Mesenchymal stem cell (in vitro differentiated cells and primary cell): ENCODE results near the gene FOXQ1.

Source experiments
- DNase-seq: peaks from one replicate; pipeline ENCODE4 v3.0.0-alpha.2; 2013
- H2AFZ ChIP-seq: one replicate; pipeline ENCODE4 v1.6.1; 2013; ENCODE audit warnings: low read depth, mild to moderate bottlenecking, control low read depth, inconsistent platforms, low read length, moderate library complexity
- H2AK5ac ChIP-seq: 2 replicates; pipeline ENCODE4 v1.6.1; 2013; ENCODE audit warnings: low read length, moderate library complexity, mild to moderate bottlenecking, inconsistent platforms; ENCODE audit not compliant: severe bottlenecking
- H2BK120ac ChIP-seq: one replicate; pipeline ENCODE4 v1.6.1; 2013; ENCODE audit warnings: low read depth, mild to moderate bottlenecking, inconsistent platforms, low read length, moderate library complexity
- H2BK12ac ChIP-seq, 2 experiments: one replicate each; pipeline ENCODE4 v1.6.1; 2013; ENCODE audit warnings: inconsistent platforms in 2 of 2, low read length in 2 of 2, mild to moderate bottlenecking in 2 of 2, moderate library complexity in 2 of 2, control low read depth in 1 of 2
- H2BK15ac ChIP-seq: one replicate; pipeline ENCODE4 v1.6.1; 2013; ENCODE audit warnings: mild to moderate bottlenecking, low read depth, inconsistent platforms; ENCODE audit not compliant: poor library complexity, severe bottlenecking
- H2BK5ac ChIP-seq: 2 replicates; pipeline ENCODE4 v1.6.1; 2013; ENCODE audit warnings: low read depth, mild to moderate bottlenecking, low read length, control low read depth, inconsistent platforms; ENCODE audit not compliant: poor library complexity, severe bottlenecking
- H3K14ac ChIP-seq, 2 experiments: one replicate each; pipeline ENCODE4 v1.6.1; 2013; ENCODE audit warnings: inconsistent platforms in 2 of 2, low read length in 2 of 2, control low read depth in 1 of 2, mild to moderate bottlenecking in 1 of 2, moderate library complexity in 1 of 2
- H3K18ac ChIP-seq, 2 experiments: one replicate each; pipeline ENCODE4 v1.6.1; 2013; ENCODE audit warnings: inconsistent platforms in 2 of 2, low read length in 2 of 2, control low read depth in 1 of 2, low read depth in 1 of 2, mild to moderate bottlenecking in 1 of 2
- H3K23ac ChIP-seq, 2 experiments: one replicate each; pipeline ENCODE4 v1.6.1; 2013; ENCODE audit warnings: inconsistent platforms in 2 of 2, low read length in 2 of 2, mild to moderate bottlenecking in 2 of 2, moderate library complexity in 2 of 2, control low read depth in 1 of 2
- H3K27ac ChIP-seq: 2 replicates; pipeline ENCODE4 v1.5.1; 2013; ENCODE audit warnings: mild to moderate bottlenecking, moderate library complexity, low read length, control low read depth, inconsistent platforms; ENCODE audit not compliant: poor library complexity, severe bottlenecking
- H3K27me3 ChIP-seq, 2 experiments: 2 replicates each; pipeline versions ENCODE4 v1.6.1 to v1.7.0; 2013; ENCODE audit warnings: low read length in 2 of 2, mild to moderate bottlenecking in 2 of 2, moderate library complexity in 2 of 2, control low read depth in 1 of 2, inconsistent platforms in 1 of 2; ENCODE audit not compliant: control insufficient read depth in 1 of 2, insufficient read depth in 1 of 2
- H3K36me3 ChIP-seq, 2 experiments: 2 replicates each; pipeline versions ENCODE4 v1.6.1 to v1.7.0; 2013; ENCODE audit warnings: low read length in 2 of 2, control low read depth in 1 of 2, inconsistent platforms in 1 of 2, low read depth in 1 of 2, mild to moderate bottlenecking in 1 of 2; ENCODE audit not compliant: insufficient read depth in 2 of 2, control insufficient read depth in 1 of 2
- H3K4ac ChIP-seq, 2 experiments: one replicate each; pipeline ENCODE4 v1.6.1; 2013; ENCODE audit warnings: inconsistent platforms in 2 of 2, low read length in 2 of 2, mild to moderate bottlenecking in 2 of 2, moderate library complexity in 2 of 2, control low read depth in 1 of 2, low read depth in 1 of 2
- H3K4me1 ChIP-seq: 2 replicates; pipeline ENCODE4 v1.6.1; 2013; ENCODE audit warnings: low read depth, low read length, control low read depth; ENCODE audit not compliant: control insufficient read depth, insufficient read depth
- H3K4me2 ChIP-seq: 2 replicates; pipeline ENCODE4 v1.6.1; 2013; ENCODE audit warnings: low read length, mild to moderate bottlenecking, inconsistent platforms; ENCODE audit not compliant: poor library complexity, severe bottlenecking
- H3K4me3 ChIP-seq, 2 experiments: 2 replicates each; pipeline versions ENCODE4 v1.5.1 to v1.7.0; 2013; ENCODE audit warnings: low read length in 2 of 2, mild to moderate bottlenecking in 2 of 2, control low read depth in 1 of 2, low read depth in 1 of 2; ENCODE audit not compliant: insufficient read depth in 1 of 2
- H3K79me1 ChIP-seq: replicated peaks from 2 replicates; pipeline ENCODE4 v1.6.1; 2013; ENCODE audit warnings: mild to moderate bottlenecking, control low read depth, low read length, inconsistent platforms; ENCODE audit not compliant: poor library complexity, severe bottlenecking
- H3K9ac ChIP-seq: 2 replicates; pipeline ENCODE4 v1.7.0; 2013; ENCODE audit warnings: mild to moderate bottlenecking, low read length, moderate library complexity
- H3K9me3 ChIP-seq: 2 replicates; pipeline ENCODE4 v1.7.0; 2013; ENCODE audit warnings: mild to moderate bottlenecking, low read length; ENCODE audit not compliant: control insufficient read depth
- H4K8ac ChIP-seq: one replicate; pipeline ENCODE4 v1.6.1; 2013; ENCODE audit warnings: inconsistent platforms, mild to moderate bottlenecking, low read length, moderate library complexity
- H4K91ac ChIP-seq: one replicate; pipeline ENCODE4 v1.6.1; 2013; ENCODE audit warnings: mild to moderate bottlenecking, low read length, inconsistent platforms
- WGBS: methylation state at CpG from one replicate; pipeline ENCODE4 v1.1.7; 2013; ENCODE audit warnings: mixed read lengths; 5-methylcytosine and 5-hydroxymethylcytosine counted together

FOXQ1 gene

DNA sequence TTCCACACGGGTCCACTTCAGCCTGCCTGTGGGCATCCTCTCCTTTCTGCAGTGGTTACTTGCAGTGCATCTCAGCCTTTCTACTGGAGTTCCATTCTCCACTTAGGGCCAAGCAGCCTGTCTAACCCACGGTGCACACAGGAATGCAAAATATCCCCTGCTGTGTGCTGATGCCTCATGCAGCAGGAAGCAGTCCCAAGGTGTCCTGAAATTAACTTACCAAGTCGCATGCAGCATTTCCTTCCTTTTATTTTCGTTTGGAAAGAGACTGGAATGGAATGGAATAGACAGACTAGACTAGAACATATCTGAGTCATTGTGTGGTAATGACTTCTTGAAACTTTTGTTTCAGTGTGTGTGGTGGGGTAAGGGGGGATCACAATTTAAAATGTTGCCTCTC, 25.9 kb upstream of the FOXQ1 start:
- peak overlapping the region; percentile 62 for H3K27ac ChIP-seq
- WGBS: 22% methylated on average over 4 of the region's 4 CpGs
- no peak overlapping the region for H4K91ac ChIP-seq
- no peak overlapping the region for H2BK5ac ChIP-seq
- no peak overlapping the region for H3K23ac ChIP-seq
- H3K36me3 ChIP-seq: no peaks in the 10 kb centered on the region
- H2BK12ac ChIP-seq: no peak overlapping the region
- H2AFZ ChIP-seq: no peak overlapping the region
- H2BK15ac ChIP-seq: no peak overlapping the region
- no peak overlapping the region for H3K4ac ChIP-seq
- H3K14ac ChIP-seq: no peak overlapping the region
- no peak overlapping the region for H2AK5ac ChIP-seq
- H3K4me1 ChIP-seq: peaks cover 14% of the 10 kb centered on the region
- no peak overlapping the region for H3K9ac ChIP-seq
- H3K27me3 ChIP-seq: peaks cover 0 to 8% of the 10 kb centered on the region in 2 experiments
- no peaks in the 10 kb centered on the region for H3K79me1 ChIP-seq
- peak; percentile 78 for DNase-seq
- H3K4me2 ChIP-seq: no peak overlapping the region
- no peak overlapping the region for H3K4me3 ChIP-seq
- H2BK120ac ChIP-seq: no peak overlapping the region
- H3K9me3 ChIP-seq: no peaks in the 10 kb centered on the region
- no peak overlapping the region for H4K8ac ChIP-seq
- H3K18ac ChIP-seq: no peak overlapping the region

GRCh38 chr6:1287103-1287591, 24.8 kb upstream of the FOXQ1 start:
- no peak overlapping the region for H2BK15ac ChIP-seq
- no peaks in the 10 kb centered on the region for H3K9me3 ChIP-seq
- 24% methylated on average over 5 of the region's 7 CpGs for WGBS
- no peak overlapping the region for H2AK5ac ChIP-seq
- no peaks in the 10 kb centered on the region for H3K27me3 ChIP-seq
- H3K4me3 ChIP-seq: no peak overlapping the region
- H2BK12ac ChIP-seq: no peak overlapping the region
- H3K4me1 ChIP-seq: peaks cover 14% of the 10 kb centered on the region
- no peaks in the 10 kb centered on the region for H3K79me1 ChIP-seq
- H2AFZ ChIP-seq: no peak overlapping the region
- peak overlapping the region; percentile 36 for H2BK120ac ChIP-seq
- H3K4me2 ChIP-seq: no peak overlapping the region
- H3K4ac ChIP-seq: no peak overlapping the region
- H3K9ac ChIP-seq: no peak overlapping the region
- H3K14ac ChIP-seq: no peak overlapping the region
- peak; percentile 89 for DNase-seq
- H3K27ac ChIP-seq: no peak overlapping the region
- H4K91ac ChIP-seq: no peak overlapping the region
- H3K23ac ChIP-seq: no peak overlapping the region
- H2BK5ac ChIP-seq: no peak overlapping the region
- no peaks in the 10 kb centered on the region for H3K36me3 ChIP-seq
- no peak overlapping the region for H4K8ac ChIP-seq
- no peak overlapping the region for H3K18ac ChIP-seq

DNA sequence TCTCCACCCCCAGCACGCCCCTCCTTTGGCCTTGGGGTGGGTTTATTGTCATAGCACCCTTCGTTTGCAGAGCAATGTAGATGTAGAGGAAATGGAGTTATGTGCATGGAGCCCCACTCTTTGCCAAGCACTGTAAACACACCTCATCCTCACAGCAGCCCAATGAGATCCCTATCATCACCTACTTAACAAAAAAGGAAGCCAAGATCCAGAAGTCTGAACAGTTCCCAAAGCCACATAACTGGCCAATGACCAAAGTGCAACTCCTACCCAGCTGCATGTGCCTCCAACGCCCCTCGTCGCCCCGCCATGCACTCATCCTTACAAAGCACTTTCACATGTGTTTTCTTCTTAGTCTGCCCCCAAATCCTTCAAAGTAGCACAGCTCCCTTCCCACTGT, 21.8 kb upstream of the FOXQ1 start:
- no peaks in the 10 kb centered on the region for H3K36me3 ChIP-seq
- H3K27me3 ChIP-seq: no peaks in the 10 kb centered on the region
- H2AFZ ChIP-seq: no peak overlapping the region
- no peak overlapping the region for H4K91ac ChIP-seq
- no peak overlapping the region for H3K4me2 ChIP-seq
- no peak overlapping the region for H3K4me3 ChIP-seq
- H3K79me1 ChIP-seq: no peaks in the 10 kb centered on the region
- H2BK15ac ChIP-seq: no peak overlapping the region
- no peak overlapping the region for H3K14ac ChIP-seq
- H2AK5ac ChIP-seq: no peak overlapping the region
- no peak overlapping the region for H3K27ac ChIP-seq
- no peak overlapping the region for H3K4ac ChIP-seq
- H2BK120ac ChIP-seq: no peak overlapping the region
- no peaks in the 10 kb centered on the region for H3K9me3 ChIP-seq
- H2BK5ac ChIP-seq: no peak overlapping the region
- H3K9ac ChIP-seq: no peak overlapping the region
- no peak overlapping the region for H3K18ac ChIP-seq
- H4K8ac ChIP-seq: no peak overlapping the region
- WGBS: 93% methylated on average over 4 of the region's 6 CpGs
- no peak for DNase-seq
- peaks cover 10% of the 10 kb centered on the region for H3K4me1 ChIP-seq
- no peak overlapping the region for H3K23ac ChIP-seq
- no peak overlapping the region for H2BK12ac ChIP-seq

DNA sequence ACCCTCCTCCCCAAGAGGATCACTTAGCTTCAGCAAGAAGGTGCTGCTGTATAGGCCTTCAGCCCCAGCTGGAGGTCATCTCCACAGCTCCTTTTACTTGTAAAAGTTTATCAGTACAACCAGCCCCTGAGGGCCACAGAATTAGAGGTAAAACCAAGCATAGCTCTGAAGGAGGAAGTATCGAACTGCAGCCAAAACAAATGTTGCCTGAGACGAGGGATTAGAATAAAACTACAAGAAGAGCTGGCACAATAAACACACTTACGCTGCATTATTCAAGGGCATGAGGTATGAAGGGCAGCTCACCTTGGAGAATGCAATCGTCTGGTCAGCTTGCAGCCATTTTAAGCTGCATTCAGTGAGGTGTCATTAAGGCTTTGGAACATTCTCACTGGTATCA, 21.1 kb upstream of the FOXQ1 start:
- Histone ChIP-seq H3K18ac (no peak overlapping the region), H3K27ac (no peak overlapping the region), H2BK120ac (no peak overlapping the region), H4K8ac (no peak overlapping the region), H3K23ac (no peak overlapping the region), H3K79me1 (no peaks in the 10 kb centered on the region), H3K9ac (no peak overlapping the region), H3K9me3 (no peaks in the 10 kb centered on the region), H3K27me3 (no peaks in the 10 kb centered on the region), H2BK12ac (no peak overlapping the region), H2BK15ac (no peak overlapping the region), H3K4me3 (no peak overlapping the region), H3K36me3 (no peaks in the 10 kb centered on the region), H2BK5ac (no peak overlapping the region), H4K91ac (no peak overlapping the region), H3K4me2 (no peak overlapping the region), H2AFZ (no peak overlapping the region), H3K4ac (no peak overlapping the region), H3K14ac (no peak overlapping the region), H3K4me1 (peaks cover 5% of the 10 kb centered on the region), H2AK5ac (no peak overlapping the region)
- 86% methylated on average over 4 of the region's 4 CpGs for WGBS
- no peak for DNase-seq
